Measurements from ENCODE around the gene TESPA1.

DNA sequence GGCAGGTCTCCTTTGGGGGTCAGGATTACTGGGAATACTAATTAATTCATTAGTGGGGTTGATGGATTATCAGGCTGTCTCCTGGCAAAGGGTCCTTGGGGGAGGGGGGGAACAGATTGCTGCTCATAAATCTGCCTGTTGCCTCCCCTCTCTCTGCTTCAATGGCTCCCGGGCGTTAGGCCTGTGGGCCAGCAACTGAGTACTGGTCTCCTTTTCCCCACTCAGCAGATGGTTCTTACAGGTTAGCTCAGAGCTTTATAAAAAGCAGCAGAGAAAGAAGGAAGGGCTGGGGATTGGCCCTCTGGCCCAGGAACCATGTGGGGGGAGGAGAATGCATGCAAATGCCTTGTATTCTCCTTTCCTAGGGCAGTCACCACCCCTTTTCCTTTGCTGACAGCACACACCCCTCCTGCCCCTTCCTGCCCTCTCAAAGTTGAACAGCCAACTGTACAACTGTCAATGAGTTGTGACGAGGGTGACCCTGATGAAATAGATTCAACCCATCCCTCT lies 32.9 kb upstream of the TESPA1 start:
- TF ChIP-seq, protein P1, sequence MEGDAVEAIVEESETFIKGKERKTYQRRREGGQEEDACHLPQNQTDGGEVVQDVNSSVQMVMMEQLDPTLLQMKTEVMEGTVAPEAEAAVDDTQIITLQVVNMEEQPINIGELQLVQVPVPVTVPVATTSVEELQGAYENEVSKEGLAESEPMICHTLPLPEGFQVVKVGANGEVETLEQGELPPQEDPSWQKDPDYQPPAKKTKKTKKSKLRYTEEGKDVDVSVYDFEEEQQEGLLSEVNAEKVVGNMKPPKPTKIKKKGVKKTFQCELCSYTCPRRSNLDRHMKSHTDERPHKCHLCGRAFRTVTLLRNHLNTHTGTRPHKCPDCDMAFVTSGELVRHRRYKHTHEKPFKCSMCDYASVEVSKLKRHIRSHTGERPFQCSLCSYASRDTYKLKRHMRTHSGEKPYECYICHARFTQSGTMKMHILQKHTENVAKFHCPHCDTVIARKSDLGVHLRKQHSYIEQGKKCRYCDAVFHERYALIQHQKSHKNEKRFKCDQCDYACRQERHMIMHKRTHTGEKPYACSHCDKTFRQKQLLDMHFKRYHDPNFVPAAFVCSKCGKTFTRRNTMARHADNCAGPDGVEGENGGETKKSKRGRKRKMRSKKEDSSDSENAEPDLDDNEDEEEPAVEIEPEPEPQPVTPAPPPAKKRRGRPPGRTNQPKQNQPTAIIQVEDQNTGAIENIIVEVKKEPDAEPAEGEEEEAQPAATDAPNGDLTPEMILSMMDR (IDR thresholded peaks at IDR 0.05) = no peak
- no peak for TF ChIP-seq EZH2phosphoT487 (IDR thresholded peaks at IDR 0.05)
- TF ChIP-seq EZH2 (IDR thresholded peaks at IDR 0.05) = no peak
